A549 (cell line): ENCODE data around the gene BUD31. TPM values are rescaled to one million over a fixed set of nuclear protein-coding genes. Genes with fewer than 3 reads are reported as not detected.
A peak's percentile ranks its signal among the peaks of the same experiment; 100 is the strongest.
"Not testable (repeated sequence)": the region's sequence is repeated elsewhere in the genome, so short reads cannot be mapped to it uniquely, and the experiment has no call there.

Source experiments
- ATAC-seq, 2 experiments: fragments of 200-7000 bp in 1 of 2; fragments of >200 bp in 1 of 2; cut with Nextera tagmentation in 1 of 2; cut with Tn5 transposase in 1 of 2; 3 replicates each; pipeline versions ENCODE4 v1.8.0 to v1.9.1; 2018 to 2020; ENCODE audit warnings: mild to moderate bottlenecking in 1 of 2, moderate library complexity in 1 of 2
- CTCF ChIA-PET: fragments of 300-600 bp; sonication (Branson Sonifier 250); formaldehyde crosslinking; extraction: SDS; loops from one replicate; lab custom pipeline; 2021; ENCODE audit warnings: antibody characterized with exemption, inconsistent platforms; lab: Yijun Ruan, JAX
- POLR2A ChIA-PET: fragments of 350-600 bp; formaldehyde crosslinking; extraction: SDS; loops from one replicate; lab custom pipeline; 2021; ENCODE audit warnings: antibody characterized with exemption, inconsistent platforms; lab: Yijun Ruan, JAX
- DNase-seq, 2 experiments: peaks; one replicate each; pipeline versions ENCODE4 v3.0.0 to v3.0.0-alpha.2; 2011 to 2016; ENCODE audit warnings: low read depth in 1 of 2, low spot score in 1 of 2
- FAIRE-seq: peaks from 2 replicates; lab custom pipeline; 2011; peaks lifted over from hg19 to GRCh38; lab: Jason Lieb, UNC
- H3K27ac ChIP-seq, 2 experiments: fragments of >200 bp; sonication (Bioruptor Twin); formaldehyde crosslinking; 3 replicates each; pipeline ENCODE4 v1.5.1; 2016 to 2017
- H3K4me1 ChIP-seq: fragments of >200 bp; sonication (Bioruptor Twin); formaldehyde crosslinking; 3 replicates; pipeline ENCODE4 v1.6.1; 2016
- H3K4me2 ChIP-seq: fragments of >200 bp; sonication (Bioruptor Twin); formaldehyde crosslinking; 3 replicates; pipeline ENCODE4 v1.6.1; 2016
- H3K4me3 ChIP-seq: fragments of >200 bp; sonication (Bioruptor Twin); formaldehyde crosslinking; 3 replicates; pipeline ENCODE4 v1.5.1; 2016
- H3K9me3 ChIP-seq: fragments of >200 bp; sonication (Bioruptor Twin); formaldehyde crosslinking; 3 replicates; pipeline ENCODE4 v1.6.1; 2016
- ATOH8 ChIP-seq: fragments of 250-450 bp; sonication (Bioruptor Pico); IDR thresholded peaks from 2 replicates; pipeline ENCODE4 v1.5.0; 2020; ENCODE audit warnings: low read depth, mild to moderate bottlenecking, moderate library complexity
- EHMT2 ChIP-seq: fragments of 200-600 bp; sonication (generic); IDR thresholded peaks from 2 replicates; pipeline ENCODE4 v1.6.1; 2016; ENCODE audit warnings: antibody characterized with exemption, low read depth, mild to moderate bottlenecking, moderate library complexity
- FOXS1 ChIP-seq: fragments of 250-450 bp; sonication (Bioruptor Pico); IDR thresholded peaks from 2 replicates; pipeline ENCODE4 v1.5.0; 2020; ENCODE audit warnings: mild to moderate bottlenecking, moderate library complexity
- GATA3 ChIP-seq: IDR thresholded peaks from 2 replicates; pipeline ENCODE4 v1.6.1; 2012; ENCODE audit warnings: borderline replicate concordance
- HES2 ChIP-seq: fragments of >200 bp; sonication (Bioruptor Twin); formaldehyde crosslinking; IDR thresholded peaks from 2 replicates; pipeline ENCODE4 v1.6.1; 2016
- JUNB ChIP-seq: fragments of >200 bp; sonication (Bioruptor Twin); formaldehyde crosslinking; IDR thresholded peaks from 2 replicates; pipeline ENCODE4 v1.6.1; 2016
- MYC ChIP-seq: IDR thresholded peaks from 2 replicates; pipeline ENCODE4 v1.6.1; 2012; ENCODE audit warnings: mild to moderate bottlenecking, inconsistent platforms, low read length, improper control_type of control experiment, borderline replicate concordance
- NR3C1 ChIP-seq: fragments of >200 bp; sonication (Bioruptor Twin); formaldehyde crosslinking; IDR thresholded peaks from 3 replicates; pipeline ENCODE4 v1.6.1; 2017
- PHF8 ChIP-seq: fragments of 200-600 bp; sonication (generic); IDR thresholded peaks from 2 replicates; pipeline ENCODE4 v1.6.1; 2016; ENCODE audit warnings: low read depth, mild to moderate bottlenecking, antibody characterized with exemption, moderate library complexity, borderline replicate concordance
- POLR2AphosphoS2 ChIP-seq: conservative IDR thresholded peaks from 2 replicates; pipeline ENCODE4 v1.6.1; 2012; ENCODE audit warnings: low read length, improper control_type of control experiment, inconsistent platforms
- RAD21 ChIP-seq, 2 experiments: fragments of >200 bp in 1 of 2; sonication (Bioruptor Twin) in 1 of 2; formaldehyde crosslinking in 1 of 2; IDR thresholded peaks in 1 of 2; conservative IDR thresholded peaks in 1 of 2; 2 replicates in 1 of 2; 3 replicates in 1 of 2; pipeline ENCODE4 v1.6.1; 2012 to 2018; ENCODE audit warnings: inconsistent platforms in 1 of 2
- REST ChIP-seq: fragments of 200-600 bp; sonication (generic); IDR thresholded peaks from 2 replicates; pipeline ENCODE4 v1.6.1; 2016; ENCODE audit warnings: antibody characterized with exemption, mild to moderate bottlenecking, moderate library complexity
- RFX5 ChIP-seq: fragments of 450-650 bp; IDR thresholded peaks from 2 replicates; pipeline ENCODE4 v1.7.1; 2014; ENCODE audit warnings: antibody characterized with exemption, mild to moderate bottlenecking, moderate library complexity
- SMC3 ChIP-seq: fragments of >200 bp; sonication (Bioruptor Twin); formaldehyde crosslinking; IDR thresholded peaks from 3 replicates; pipeline ENCODE4 v1.6.1; 2018; ENCODE audit warnings: inconsistent platforms
- ZSCAN20 ChIP-seq: fragments of 250-450 bp; sonication (Bioruptor Pico); IDR thresholded peaks from 2 replicates; pipeline ENCODE4 v1.8.0; 2022; ENCODE audit warnings: mild to moderate bottlenecking, moderate library complexity
- WGBS: methylation state at CpG from one replicate; pipeline ENCODE4 v1.1.6; 2017; ENCODE audit errors: missing lambda C conversion rate; 5-methylcytosine and 5-hydroxymethylcytosine counted together
- polyA plus RNA-seq, 4 experiments: library from polyadenylated mRNA; depleted of rRNA in 3 of 4; stranded (reverse); fragments of >200 nt; fragmentation: RNase III in 1 of 4; extraction: RNeasy Plus Mini Kit Qiagen cat#74134 plus additional on column Dnase treatment in 1 of 4; gene quantifications; 2 replicates in 3 of 4; 3 replicates in 1 of 4; pipeline ENCODE4 v1.2.3, GENCODE V29; 2011 to 2017
- TF ChIP-seq, protein P1 (sequence below): fragments of 150-350 bp; IDR thresholded peaks from 2 replicates; pipeline ENCODE4 v1.6.1; 2014; ENCODE audit warnings: low read depth, mild to moderate bottlenecking, low read length
- TF ChIP-seq, protein P2 (sequence below): fragments of >200 bp; sonication (Bioruptor Twin); formaldehyde crosslinking; IDR thresholded peaks from 3 replicates; pipeline ENCODE4 v1.5.1; 2016
- TF ChIP-seq, protein P3 (sequence below): IDR thresholded peaks from 2 replicates; pipeline ENCODE4 v1.6.1; 2012

The BUD31 gene
- polyA plus RNA-seq, 2 of the 4 experiments (the other 2 are of a cell fraction), result 96.5 to 105 TPM

- DNase-seq (no peak), ATAC-seq (no peak), FAIRE-seq (no peak)
- ChIA-PET CTCF (interaction anchor here (0.6 to 1.7 kb wide), 4 partner anchors 10 to 654 kb away, joined by 3 to 7 read pairs (median 5); no protein-coding TSS in a partner anchor), POLR2A (interaction anchor here (2.5 kb wide), 1 partner anchor 29 kb away, joined by 16 read pairs; the partner anchor contains the start of genes CPSF4 and PTCD1)
- Histone ChIP-seq H3K4me2 (peak overlapping the region; percentile 95), H3K9me3 (no peaks in the 10 kb centered on the region), H3K4me1 (peaks cover 28% of the 10 kb centered on the region), H3K27ac (peak overlapping the region; percentile 97 to 98), H3K4me3 (peak overlapping the region; percentile 99)
- TF ChIP-seq, protein P1, sequence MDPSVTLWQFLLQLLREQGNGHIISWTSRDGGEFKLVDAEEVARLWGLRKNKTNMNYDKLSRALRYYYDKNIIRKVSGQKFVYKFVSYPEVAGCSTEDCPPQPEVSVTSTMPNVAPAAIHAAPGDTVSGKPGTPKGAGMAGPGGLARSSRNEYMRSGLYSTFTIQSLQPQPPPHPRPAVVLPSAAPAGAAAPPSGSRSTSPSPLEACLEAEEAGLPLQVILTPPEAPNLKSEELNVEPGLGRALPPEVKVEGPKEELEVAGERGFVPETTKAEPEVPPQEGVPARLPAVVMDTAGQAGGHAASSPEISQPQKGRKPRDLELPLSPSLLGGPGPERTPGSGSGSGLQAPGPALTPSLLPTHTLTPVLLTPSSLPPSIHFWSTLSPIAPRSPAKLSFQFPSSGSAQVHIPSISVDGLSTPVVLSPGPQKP, result no peak
- no peak for TF ChIP-seq FOXS1 (CRISPR knock-in tag)
- no peak for TF ChIP-seq ZSCAN20 (CRISPR knock-in tag)
- TF ChIP-seq RAD21 (conservative IDR thresholded peaks at IDR 0.05 in 1 of 2, IDR thresholded peaks at IDR 0.05 in 1 of 2), result no peak
- no peak for TF ChIP-seq ATOH8 (CRISPR knock-in tag)
- no peak for TF ChIP-seq JUNB
- 21% methylated on average over 3 of the region's 3 CpGs for WGBS
Observed at GRCh38 chr7:99409806-99410205, 1.0 kb downstream of the BUD31 start.

DNA sequence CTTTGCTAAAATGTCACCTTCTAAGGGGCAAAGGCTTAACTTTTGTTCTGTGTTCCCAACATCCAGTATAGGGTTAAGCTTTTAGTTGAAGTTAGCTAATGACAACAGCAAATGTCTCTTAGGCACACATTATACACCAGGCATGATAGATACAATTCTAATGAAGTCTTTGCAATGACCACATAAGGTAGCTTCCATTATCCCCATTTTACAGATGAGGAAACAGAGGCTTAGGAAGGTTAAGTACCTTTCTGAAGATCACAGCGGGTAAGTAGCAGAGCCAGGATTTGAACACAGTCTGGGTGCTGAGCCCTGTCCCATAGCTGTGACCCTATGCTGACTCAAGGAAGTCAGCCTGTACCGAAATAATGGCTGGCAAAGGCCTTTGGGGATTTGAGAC lies 1.9 kb downstream of the BUD31 start:
- CTCF ChIA-PET, result no interaction called here
- TF ChIP-seq GATA3 (no peak), MYC (no peak), EHMT2 (no peak)
- 96% methylated on average over 2 of the region's 2 CpGs for WGBS
- H3K9me3 ChIP-seq, result no peaks in the 10 kb centered on the region
- no peak overlapping the region for H3K27ac ChIP-seq
- H3K4me2 ChIP-seq, result peak overlapping the region; percentile 95
- FAIRE-seq (no peak), ATAC-seq (no peak), DNase-seq (no peak)
- H3K4me1 ChIP-seq, result peaks cover 31% of the 10 kb centered on the region
- no peak overlapping the region for H3K4me3 ChIP-seq
- POLR2A ChIA-PET, result no interaction called here

GRCh38 chr7:99415513-99416127 lies 6.9 kb downstream of the BUD31 start:
- peak in 1 of 2 experiments; percentile 72 for DNase-seq
- TF ChIP-seq SMC3 (peak; percentile 42; the same call in 2 of the 3 replicates), RAD21 (conservative IDR thresholded peaks at IDR 0.05 in 1 of 2, IDR thresholded peaks at IDR 0.05 in 1 of 2) (peak; percentile 53 to 68; a peak in 4 of 5 replicates)
- TF ChIP-seq, protein P2, sequence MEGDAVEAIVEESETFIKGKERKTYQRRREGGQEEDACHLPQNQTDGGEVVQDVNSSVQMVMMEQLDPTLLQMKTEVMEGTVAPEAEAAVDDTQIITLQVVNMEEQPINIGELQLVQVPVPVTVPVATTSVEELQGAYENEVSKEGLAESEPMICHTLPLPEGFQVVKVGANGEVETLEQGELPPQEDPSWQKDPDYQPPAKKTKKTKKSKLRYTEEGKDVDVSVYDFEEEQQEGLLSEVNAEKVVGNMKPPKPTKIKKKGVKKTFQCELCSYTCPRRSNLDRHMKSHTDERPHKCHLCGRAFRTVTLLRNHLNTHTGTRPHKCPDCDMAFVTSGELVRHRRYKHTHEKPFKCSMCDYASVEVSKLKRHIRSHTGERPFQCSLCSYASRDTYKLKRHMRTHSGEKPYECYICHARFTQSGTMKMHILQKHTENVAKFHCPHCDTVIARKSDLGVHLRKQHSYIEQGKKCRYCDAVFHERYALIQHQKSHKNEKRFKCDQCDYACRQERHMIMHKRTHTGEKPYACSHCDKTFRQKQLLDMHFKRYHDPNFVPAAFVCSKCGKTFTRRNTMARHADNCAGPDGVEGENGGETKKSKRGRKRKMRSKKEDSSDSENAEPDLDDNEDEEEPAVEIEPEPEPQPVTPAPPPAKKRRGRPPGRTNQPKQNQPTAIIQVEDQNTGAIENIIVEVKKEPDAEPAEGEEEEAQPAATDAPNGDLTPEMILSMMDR, result peak; percentile 56
- not testable (repeated sequence) for H3K4me3 ChIP-seq, H3K27ac ChIP-seq, H3K9me3 ChIP-seq, FAIRE-seq, H3K4me2 ChIP-seq
- H3K4me1 ChIP-seq, result peaks cover 13% of the 10 kb centered on the region; the same call in 1 of the 3 replicates
- 37% methylated on average over 17 of the region's 17 CpGs for WGBS
- ChIA-PET POLR2A (interaction anchor here (1.1 kb wide), 1 partner anchor 8 kb away, joined by 3 read pairs; no protein-coding TSS in a partner anchor), CTCF (interaction anchor here (0.6 to 4.1 kb wide), 13 partner anchors 9 to 206 kb away, joined by 3 to 29 read pairs (median 3); no protein-coding TSS in a partner anchor)
- peak in 1 of 2 experiments; percentile 16; a peak in 1 of 6 replicates for ATAC-seq

GRCh38 chr7:99418260-99418659 lies 9.5 kb downstream of the BUD31 start:
- ATAC-seq (peak in 1 of 2 experiments; percentile 6; a peak in 1 of 6 replicates), FAIRE-seq (no peak), DNase-seq (no peak)
- H3K4me1 ChIP-seq, result peaks cover 9% of the 10 kb centered on the region; the same call in 1 of the 3 replicates
- H3K4me3 ChIP-seq, result no peak overlapping the region
- ChIA-PET CTCF (interaction anchor here (0.9 kb wide), 1 partner anchor 15 kb away, joined by 3 read pairs; no protein-coding TSS in a partner anchor), POLR2A (no interaction called here)
- H3K9me3 ChIP-seq, result no peaks in the 10 kb centered on the region
- H3K4me2 ChIP-seq, result no peak overlapping the region
- WGBS, result 93% methylated on average over 9 of the region's 9 CpGs
- H3K27ac ChIP-seq, result no peak overlapping the region
- TF ChIP-seq NR3C1 (no peak), RFX5 (no peak), HES2 (no peak), PHF8 (no peak), POLR2AphosphoS2 (no peak), REST (no peak)
- TF ChIP-seq, protein P3, sequence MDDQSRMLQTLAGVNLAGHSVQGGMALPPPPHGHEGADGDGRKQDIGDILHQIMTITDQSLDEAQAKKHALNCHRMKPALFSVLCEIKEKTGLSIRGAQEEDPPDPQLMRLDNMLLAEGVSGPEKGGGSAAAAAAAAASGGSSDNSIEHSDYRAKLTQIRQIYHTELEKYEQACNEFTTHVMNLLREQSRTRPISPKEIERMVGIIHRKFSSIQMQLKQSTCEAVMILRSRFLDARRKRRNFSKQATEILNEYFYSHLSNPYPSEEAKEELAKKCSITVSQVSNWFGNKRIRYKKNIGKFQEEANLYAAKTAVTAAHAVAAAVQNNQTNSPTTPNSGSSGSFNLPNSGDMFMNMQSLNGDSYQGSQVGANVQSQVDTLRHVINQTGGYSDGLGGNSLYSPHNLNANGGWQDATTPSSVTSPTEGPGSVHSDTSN, result no peak
